Panc1 (cell line): ENCODE data around the gene ACSBG1. TPM values are rescaled to one million over a fixed set of nuclear protein-coding genes. Genes with fewer than 3 reads are reported as not detected.

Experiments used
- ATAC-seq: fragments of 200-7000 bp; cut with Tn5 transposase; 2 replicates; pipeline ENCODE4 v1.9.1; 2020; ENCODE audit warnings: mild to moderate bottlenecking, moderate library complexity
- BruUV-seq: library from RNA; stranded (reverse); fragments of 400-500 nt; replicated peaks from 2 replicates; lab custom pipeline; 2021; lab: Mats Ljungman, UMichigan
- CTCF ChIA-PET: fragments of 300-600 bp; sonication (Branson Sonifier 250); formaldehyde crosslinking; loops from one replicate; lab custom pipeline; 2022; ENCODE audit warnings: antibody characterized with exemption; lab: Charles Lee
- POLR2A ChIA-PET: fragments of 300-600 bp; sonication (Branson Sonifier 250); formaldehyde crosslinking; loops from one replicate; lab custom pipeline; 2022; ENCODE audit warnings: antibody characterized with exemption; lab: Charles Lee
- DNase-seq: peaks from one replicate; pipeline ENCODE4 v3.0.0-alpha.2; 2010; ENCODE audit warnings: low read depth, low spot score
- H3K27ac ChIP-seq: 2 replicates; pipeline ENCODE4 v1.5.1; 2011; ENCODE audit warnings: mild to moderate bottlenecking, low read length, inconsistent platforms
- H3K27me3 ChIP-seq: fragments of 200-500 bp; sonication (Bioruptor generic); 2 replicates; pipeline ENCODE4 v1.6.0; 2014; ENCODE audit warnings: low read length, inconsistent platforms; ENCODE audit not compliant: control insufficient read depth, insufficient read depth
- H3K36me3 ChIP-seq: fragments of 200-500 bp; sonication (Bioruptor generic); 2 replicates; pipeline ENCODE4 v1.5.1; 2014; ENCODE audit warnings: inconsistent platforms, mild to moderate bottlenecking, low read length, moderate library complexity; ENCODE audit not compliant: control insufficient read depth, insufficient read depth
- H3K4me1 ChIP-seq: 2 replicates; pipeline ENCODE4 v1.5.1; 2011; ENCODE audit warnings: inconsistent platforms, mild to moderate bottlenecking, low read length, moderate library complexity; ENCODE audit not compliant: control insufficient read depth, insufficient read depth
- H3K4me3 ChIP-seq, 2 experiments: 2 replicates each; pipeline ENCODE4 v1.5.1; 2011 to 2012; ENCODE audit warnings: low read depth in 2 of 2, low read length in 2 of 2, mild to moderate bottlenecking in 2 of 2, inconsistent platforms in 1 of 2, moderate library complexity in 1 of 2
- H3K9me3 ChIP-seq: fragments of 200-500 bp; sonication (Bioruptor generic); 2 replicates; pipeline ENCODE4 v1.5.1; 2014; ENCODE audit warnings: low read depth, mild to moderate bottlenecking, inconsistent platforms, low read length, moderate library complexity; ENCODE audit not compliant: control insufficient read depth, insufficient read depth
- POLR2AphosphoS5 ChIP-seq: IDR thresholded peaks from 2 replicates; pipeline ENCODE4 v1.6.1; 2012; ENCODE audit warnings: mild to moderate bottlenecking, low read depth, low read length, moderate library complexity
- SIN3A ChIP-seq: IDR thresholded peaks from 2 replicates; pipeline ENCODE4 v1.6.1; 2012; ENCODE audit warnings: low read depth, mild to moderate bottlenecking, low read length, moderate library complexity, borderline replicate concordance; ENCODE audit not compliant: insufficient read depth
- TCF7L2 ChIP-seq: IDR thresholded peaks from 2 replicates; pipeline ENCODE4 v1.6.1; 2011; ENCODE audit warnings: mild to moderate bottlenecking, low read depth, low read length, inconsistent platforms
- in situ Hi-C: cut with HindIII; loops from 2 replicates; pipeline ENCODE4 v1.10.0; 2016; ENCODE audit warnings: low sequenced_read_pairs, low pct_unique_long_range_greater_than_20kb
- intact Hi-C: fragments of 100-400 bp; cut with micrococcal nuclease; formaldehyde crosslinking; loops from one replicate; pipeline ENCODE4 v1.10.0; 2022; ENCODE audit not compliant: unreplicated experiment
- total RNA-seq: library from RNA; stranded (reverse); gene quantifications from one replicate; pipeline ENCODE4 v1.2.1, GENCODE V29; 2021; ENCODE audit not compliant: unreplicated experiment
- TF ChIP-seq, protein P1 (sequence below): fragments of 450-650 bp; IDR thresholded peaks from 2 replicates; pipeline ENCODE4 v1.5.1; 2017; ENCODE audit warnings: mild to moderate bottlenecking
- TF ChIP-seq, protein P2 (sequence below), 2 experiments: IDR thresholded peaks; 2 replicates each; pipeline ENCODE4 v1.6.1; 2011 to 2012; ENCODE audit warnings: low read depth in 2 of 2, control low read depth in 1 of 2, low read length in 1 of 2, mild to moderate bottlenecking in 1 of 2, moderate library complexity in 1 of 2; ENCODE audit not compliant: insufficient read depth in 1 of 2

ACSBG1 gene
- total RNA-seq, 1 experiment from 2014 or later = 0.31 TPM

DNA sequence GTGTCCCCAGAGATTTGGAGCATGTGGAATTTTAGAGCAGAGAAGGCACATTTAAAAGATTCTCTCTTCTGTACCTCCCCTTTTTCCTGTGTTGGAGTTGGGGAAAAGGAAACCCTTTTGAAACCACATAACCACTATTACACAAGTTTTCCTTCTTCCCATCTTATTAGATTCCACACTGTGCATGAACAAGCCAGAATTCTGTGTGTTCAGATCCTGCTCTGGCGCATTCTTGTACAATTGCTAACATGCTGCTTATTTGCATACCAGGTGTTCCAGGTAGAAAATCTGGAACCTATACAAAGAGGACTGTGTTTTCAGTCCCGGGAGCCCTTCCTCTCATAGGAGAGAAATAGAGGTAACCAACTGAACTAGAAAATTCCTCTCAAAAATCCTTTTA lies 100.6 kb downstream of the ACSBG1 start:
- peaks cover 3% of the 10 kb centered on the region; the same call in 1 of the 2 replicates for H3K4me1 ChIP-seq
- H3K9me3 ChIP-seq = no peaks in the 10 kb centered on the region
- CTCF ChIA-PET = no interaction called here
- intact Hi-C loops = loop anchor here (5.0 kb wide), 1 partner anchor 108 kb away; no protein-coding TSS in a partner anchor
- in situ Hi-C loops = loop anchor here (25.0 kb wide), 1 partner anchor 128 kb away; the partner anchor contains the start of gene DNAJA4
- no peaks in the 10 kb centered on the region for H3K27me3 ChIP-seq
- BruUV-seq = no TSS peak
- TF ChIP-seq, protein P1, sequence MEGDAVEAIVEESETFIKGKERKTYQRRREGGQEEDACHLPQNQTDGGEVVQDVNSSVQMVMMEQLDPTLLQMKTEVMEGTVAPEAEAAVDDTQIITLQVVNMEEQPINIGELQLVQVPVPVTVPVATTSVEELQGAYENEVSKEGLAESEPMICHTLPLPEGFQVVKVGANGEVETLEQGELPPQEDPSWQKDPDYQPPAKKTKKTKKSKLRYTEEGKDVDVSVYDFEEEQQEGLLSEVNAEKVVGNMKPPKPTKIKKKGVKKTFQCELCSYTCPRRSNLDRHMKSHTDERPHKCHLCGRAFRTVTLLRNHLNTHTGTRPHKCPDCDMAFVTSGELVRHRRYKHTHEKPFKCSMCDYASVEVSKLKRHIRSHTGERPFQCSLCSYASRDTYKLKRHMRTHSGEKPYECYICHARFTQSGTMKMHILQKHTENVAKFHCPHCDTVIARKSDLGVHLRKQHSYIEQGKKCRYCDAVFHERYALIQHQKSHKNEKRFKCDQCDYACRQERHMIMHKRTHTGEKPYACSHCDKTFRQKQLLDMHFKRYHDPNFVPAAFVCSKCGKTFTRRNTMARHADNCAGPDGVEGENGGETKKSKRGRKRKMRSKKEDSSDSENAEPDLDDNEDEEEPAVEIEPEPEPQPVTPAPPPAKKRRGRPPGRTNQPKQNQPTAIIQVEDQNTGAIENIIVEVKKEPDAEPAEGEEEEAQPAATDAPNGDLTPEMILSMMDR = no peak
- TF ChIP-seq POLR2AphosphoS5 = no peak
- no peak for TF ChIP-seq SIN3A
- TF ChIP-seq TCF7L2 = no peak
- TF ChIP-seq, protein P2, sequence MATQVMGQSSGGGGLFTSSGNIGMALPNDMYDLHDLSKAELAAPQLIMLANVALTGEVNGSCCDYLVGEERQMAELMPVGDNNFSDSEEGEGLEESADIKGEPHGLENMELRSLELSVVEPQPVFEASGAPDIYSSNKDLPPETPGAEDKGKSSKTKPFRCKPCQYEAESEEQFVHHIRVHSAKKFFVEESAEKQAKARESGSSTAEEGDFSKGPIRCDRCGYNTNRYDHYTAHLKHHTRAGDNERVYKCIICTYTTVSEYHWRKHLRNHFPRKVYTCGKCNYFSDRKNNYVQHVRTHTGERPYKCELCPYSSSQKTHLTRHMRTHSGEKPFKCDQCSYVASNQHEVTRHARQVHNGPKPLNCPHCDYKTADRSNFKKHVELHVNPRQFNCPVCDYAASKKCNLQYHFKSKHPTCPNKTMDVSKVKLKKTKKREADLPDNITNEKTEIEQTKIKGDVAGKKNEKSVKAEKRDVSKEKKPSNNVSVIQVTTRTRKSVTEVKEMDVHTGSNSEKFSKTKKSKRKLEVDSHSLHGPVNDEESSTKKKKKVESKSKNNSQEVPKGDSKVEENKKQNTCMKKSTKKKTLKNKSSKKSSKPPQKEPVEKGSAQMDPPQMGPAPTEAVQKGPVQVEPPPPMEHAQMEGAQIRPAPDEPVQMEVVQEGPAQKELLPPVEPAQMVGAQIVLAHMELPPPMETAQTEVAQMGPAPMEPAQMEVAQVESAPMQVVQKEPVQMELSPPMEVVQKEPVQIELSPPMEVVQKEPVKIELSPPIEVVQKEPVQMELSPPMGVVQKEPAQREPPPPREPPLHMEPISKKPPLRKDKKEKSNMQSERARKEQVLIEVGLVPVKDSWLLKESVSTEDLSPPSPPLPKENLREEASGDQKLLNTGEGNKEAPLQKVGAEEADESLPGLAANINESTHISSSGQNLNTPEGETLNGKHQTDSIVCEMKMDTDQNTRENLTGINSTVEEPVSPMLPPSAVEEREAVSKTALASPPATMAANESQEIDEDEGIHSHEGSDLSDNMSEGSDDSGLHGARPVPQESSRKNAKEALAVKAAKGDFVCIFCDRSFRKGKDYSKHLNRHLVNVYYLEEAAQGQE (IDR thresholded peaks at IDR 0.05; ENCODE audit: insufficient read depth in 1 of 2, low read depth in 2 of 2, low read length in 1 of 2) = no peak
- no peak for DNase-seq
- no peaks in the 10 kb centered on the region for H3K36me3 ChIP-seq
- POLR2A ChIA-PET = interaction anchor here (0.7 kb wide), 1 partner anchor 106 kb away, joined by 6 read pairs; no protein-coding TSS in a partner anchor
- H3K4me3 ChIP-seq = no peak overlapping the region
- H3K27ac ChIP-seq = no peak overlapping the region
- no peak for ATAC-seq

DNA sequence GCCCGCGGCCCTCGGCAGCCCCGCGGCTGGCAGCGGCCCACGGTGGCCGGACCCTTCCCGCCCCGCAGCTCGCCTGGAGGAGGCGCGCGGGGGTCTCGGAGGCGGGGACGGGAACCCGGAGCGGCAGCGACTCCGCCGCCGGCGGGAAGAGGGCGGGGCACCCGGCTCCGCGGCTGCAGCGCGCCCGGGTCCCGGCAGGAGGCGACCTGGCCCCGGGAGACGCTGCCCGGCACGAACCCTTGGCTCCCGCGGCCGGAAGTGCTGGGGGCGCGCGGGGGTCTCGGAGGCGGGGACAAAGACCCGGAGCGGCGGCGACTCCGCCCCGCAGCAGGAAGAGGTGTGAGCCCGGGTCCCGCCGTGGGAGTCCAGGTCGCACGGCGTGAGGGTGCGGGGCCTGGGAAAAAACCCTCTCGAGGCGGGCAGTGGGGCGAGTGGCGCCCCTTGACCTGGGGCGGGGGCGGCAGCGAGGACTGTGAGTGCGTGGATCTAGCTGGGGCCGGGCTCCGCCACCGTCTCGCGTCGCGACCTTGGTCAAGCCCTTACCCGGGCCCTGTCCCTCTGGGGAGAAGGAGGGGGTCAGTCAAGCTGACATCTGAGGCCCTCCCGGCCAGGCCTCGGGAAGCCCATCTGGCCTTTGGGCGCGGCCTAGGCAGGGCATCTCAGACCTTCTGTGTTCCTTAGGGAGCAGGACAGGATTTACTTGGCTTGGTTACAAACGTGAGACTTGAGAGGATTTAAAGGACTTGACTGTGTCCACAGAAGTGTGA lies 102.9 kb downstream of the ACSBG1 start, which contains the start of gene CIB2:
CIB2 (minus strand) TSS at position 151 of the 767 bp plus-strand sequence. CDS start 230 bp downstream, outside the sequence.
- in situ Hi-C loops = loop anchor here (25.0 kb wide), 1 partner anchor 131 kb away; the partner anchor contains the start of gene DNAJA4
- no peak for DNase-seq
- peak within 1 kb of the TSS; percentile 68 to 78 for H3K4me3 ChIP-seq
- H3K36me3 ChIP-seq = no peaks in the 10 kb centered on the region
- H3K27ac ChIP-seq = peak within 1 kb of the TSS; percentile 90
- H3K27me3 ChIP-seq = no peaks in the 10 kb centered on the region
- TSS peak; percentile 77 for BruUV-seq
- ChIA-PET CTCF (interaction anchor here (0.6 to 1.0 kb wide), 4 partner anchors 23 to 1316 kb away, joined by 3 to 5 read pairs (median 3); no protein-coding TSS in a partner anchor), POLR2A (interaction anchor here (0.5 to 0.7 kb wide), 3 partner anchors 11 to 168 kb away, joined by 3 to 7 read pairs (median 4); partner anchors contain the start of gene SKIC8)
- TF ChIP-seq SIN3A (0 out of 2 replicates have a peak, but pooled peaks have one; percentile 36), TCF7L2 (no peak; the same call in 1 of the 2 replicates), POLR2AphosphoS5 (peak; percentile 53)
- TF ChIP-seq, protein P2 (IDR thresholded peaks at IDR 0.05; ENCODE audit: insufficient read depth in 1 of 2, low read depth in 2 of 2, low read length in 1 of 2) = no peak
- TF ChIP-seq, protein P1 = peak; percentile 96
- peaks cover 3% of the 10 kb centered on the region; the same call in 1 of the 2 replicates for H3K4me1 ChIP-seq
- H3K9me3 ChIP-seq = no peaks in the 10 kb centered on the region
- intact Hi-C loops = loop anchor here (5.0 kb wide), 1 partner anchor 111 kb away; no protein-coding TSS in a partner anchor
- ATAC-seq = peak; percentile 93
